Neural progenitor cell (in vitro differentiated cells): ENCODE data around the gene ABITRAM. TPM values are rescaled to one million over a fixed set of nuclear protein-coding genes. Genes with fewer than 3 reads are reported as not detected.
"Not testable (repeated sequence)": the region's sequence is repeated elsewhere in the genome, so short reads cannot be mapped to it uniquely, and the experiment has no call there.

Source experiments
- DNase-seq: peaks from one replicate; pipeline ENCODE4 v3.0.0-alpha.2; 2016; ENCODE audit warnings: low spot score
- H2AFZ ChIP-seq: fragments of 200-600 bp; sonication (generic); replicated peaks from 2 replicates; pipeline ENCODE4 v1.6.1; 2016; ENCODE audit warnings: antibody characterized with exemption
- H3F3A ChIP-seq: fragments of 200-600 bp; sonication (generic); 2 replicates; pipeline ENCODE4 v1.6.1; 2016; ENCODE audit warnings: antibody characterized with exemption, low read depth
- H3K27ac ChIP-seq: fragments of 200-600 bp; sonication (generic); 2 replicates; pipeline ENCODE4 v1.5.1; 2016; ENCODE audit warnings: mild to moderate bottlenecking
- H3K27me3 ChIP-seq: fragments of 200-600 bp; sonication (generic); 2 replicates; pipeline ENCODE4 v1.6.1; 2016; ENCODE audit warnings: mild to moderate bottlenecking, moderate library complexity
- H3K36me3 ChIP-seq: fragments of 200-600 bp; sonication (generic); 2 replicates; pipeline ENCODE4 v1.5.1; 2016
- H3K4me1 ChIP-seq: fragments of 200-600 bp; sonication (generic); 2 replicates; pipeline ENCODE4 v1.6.1; 2016; ENCODE audit warnings: mixed run types
- H3K4me2 ChIP-seq: fragments of 200-600 bp; sonication (generic); 2 replicates; pipeline ENCODE4 v1.6.1; 2016
- H3K4me3 ChIP-seq: fragments of 200-600 bp; sonication (generic); 2 replicates; pipeline ENCODE4 v1.5.1; 2016
- H3K79me2 ChIP-seq: fragments of 200-600 bp; sonication (generic); 2 replicates; pipeline ENCODE4 v1.6.1; 2016; ENCODE audit warnings: low read depth
- H3K9ac ChIP-seq: fragments of 200-600 bp; sonication (generic); 2 replicates; pipeline ENCODE4 v1.6.1; 2016
- H3K9me3 ChIP-seq: fragments of 200-600 bp; sonication (generic); 2 replicates; pipeline ENCODE4 v1.5.1; 2016; ENCODE audit warnings: low read depth
- H4K20me1 ChIP-seq: fragments of 200-600 bp; sonication (generic); 2 replicates; pipeline ENCODE4 v1.6.1; 2016; ENCODE audit warnings: low read depth
- H3K27ac Mint-ChIP-seq: 3 replicates; pipeline ENCODE4 v1.8.0; 2021; ENCODE audit warnings: mixed read lengths
- H3K27me3 Mint-ChIP-seq: 2 replicates; pipeline ENCODE4 v1.8.0; 2022; ENCODE audit warnings: low read depth, mild to moderate bottlenecking, inconsistent platforms, moderate library complexity, mixed read lengths; ENCODE audit not compliant: insufficient read depth
- H3K36me3 Mint-ChIP-seq: 3 replicates; pipeline ENCODE4 v1.8.0; 2021; ENCODE audit warnings: mixed read lengths
- H3K4me1 Mint-ChIP-seq: 3 replicates; pipeline ENCODE4 v1.8.0; 2021; ENCODE audit warnings: mixed read lengths
- H3K4me3 Mint-ChIP-seq: 3 replicates; pipeline ENCODE4 v1.8.0; 2021; ENCODE audit warnings: mild to moderate bottlenecking, moderate library complexity, mixed read lengths
- H3K9me3 Mint-ChIP-seq: 3 replicates; pipeline ENCODE4 v1.8.0; 2020; ENCODE audit warnings: mixed read lengths
- CTCF ChIP-seq: fragments of 200-600 bp; sonication (generic); IDR thresholded peaks from 2 replicates; pipeline ENCODE4 v1.5.1; 2017; ENCODE audit warnings: antibody characterized with exemption, mild to moderate bottlenecking
- EZH2 ChIP-seq: fragments of 200-600 bp; sonication (generic); IDR thresholded peaks from 2 replicates; pipeline ENCODE4 v1.6.1; 2017; ENCODE audit warnings: antibody characterized with exemption, mild to moderate bottlenecking, moderate library complexity
- EZH2phosphoT487 ChIP-seq: fragments of 200-600 bp; sonication (generic); IDR thresholded peaks from 2 replicates; pipeline ENCODE4 v1.6.1; 2017; ENCODE audit warnings: antibody characterized with exemption
- total RNA-seq: library from RNA; depleted of rRNA; stranded (reverse); fragments of >200 nt; gene quantifications from 2 replicates; pipeline ENCODE4 v1.2.3, GENCODE V29; 2015; ENCODE audit warnings: low replicate concordance

The ABITRAM gene
- total RNA-seq, 1 donor from 2014 or later = 20.4 TPM

GRCh38 chr9:108963459-108964143 lies 29.4 kb downstream of the ABITRAM start:
- DNase-seq = no peak
- Mint-ChIP-seq H3K4me3 (no peak overlapping the region), H3K4me1 (no peaks in the 10 kb centered on the region), H3K27ac (no peak overlapping the region), H3K27me3 (no peaks in the 10 kb centered on the region), H3K36me3 (peaks cover 8% of the 10 kb centered on the region), H3K9me3 (no peaks in the 10 kb centered on the region)
- Histone ChIP-seq H3F3A (peaks cover 5% of the 10 kb centered on the region), H3K4me3 (no peak overlapping the region), H3K9me3 (no peaks in the 10 kb centered on the region), H3K36me3 (peaks cover 11% of the 10 kb centered on the region), H3K27me3 (no peaks in the 10 kb centered on the region), H3K79me2 (no peaks in the 10 kb centered on the region), H2AFZ (no peak overlapping the region), H3K9ac (no peak overlapping the region), H3K4me2 (no peak overlapping the region), H4K20me1 (no peaks in the 10 kb centered on the region), H3K27ac (no peak overlapping the region), H3K4me1 (no peaks in the 10 kb centered on the region)
- no peak for TF ChIP-seq EZH2phosphoT487
- TF ChIP-seq EZH2 = no peak
- no peak for TF ChIP-seq CTCF

DNA sequence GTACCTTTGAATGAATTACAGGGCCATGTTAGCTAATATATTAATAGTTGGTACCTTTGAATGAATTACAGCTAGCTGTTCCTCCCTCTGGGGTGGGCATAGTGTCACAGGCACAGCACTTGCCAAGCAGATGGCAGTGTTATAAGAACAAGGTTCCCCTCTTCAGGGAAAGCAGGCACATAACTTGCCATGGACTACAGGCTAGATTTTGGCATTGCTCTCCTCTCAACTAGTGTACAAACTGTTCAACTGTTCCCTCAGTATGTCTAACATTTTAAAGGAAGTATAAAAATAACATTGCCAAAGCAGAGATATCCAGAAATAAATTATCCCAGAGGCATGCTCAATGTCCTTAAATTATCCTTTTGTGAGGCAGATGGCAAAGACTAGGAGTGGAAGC lies 33.7 kb downstream of the ABITRAM start:
- Histone ChIP-seq H3K9ac (no peak overlapping the region), H3K4me3 (no peak overlapping the region), H3K4me2 (no peak overlapping the region), H3K4me1 (no peaks in the 10 kb centered on the region), H2AFZ (no peak overlapping the region), H3K9me3 (no peaks in the 10 kb centered on the region), H3K27ac (no peak overlapping the region), H3F3A (peaks cover 5% of the 10 kb centered on the region), H4K20me1 (no peaks in the 10 kb centered on the region), H3K36me3 (peaks cover 18% of the 10 kb centered on the region), H3K27me3 (no peaks in the 10 kb centered on the region), H3K79me2 (no peaks in the 10 kb centered on the region)
- no peak for TF ChIP-seq EZH2
- TF ChIP-seq CTCF = no peak
- TF ChIP-seq EZH2phosphoT487 = no peak
- H3K36me3 Mint-ChIP-seq = peaks cover 24% of the 10 kb centered on the region
- H3K27me3 Mint-ChIP-seq = no peaks in the 10 kb centered on the region
- no peak overlapping the region for H3K4me3 Mint-ChIP-seq
- no peaks in the 10 kb centered on the region for H3K9me3 Mint-ChIP-seq
- no peak overlapping the region for H3K27ac Mint-ChIP-seq
- no peak for DNase-seq
- H3K4me1 Mint-ChIP-seq = no peaks in the 10 kb centered on the region

DNA sequence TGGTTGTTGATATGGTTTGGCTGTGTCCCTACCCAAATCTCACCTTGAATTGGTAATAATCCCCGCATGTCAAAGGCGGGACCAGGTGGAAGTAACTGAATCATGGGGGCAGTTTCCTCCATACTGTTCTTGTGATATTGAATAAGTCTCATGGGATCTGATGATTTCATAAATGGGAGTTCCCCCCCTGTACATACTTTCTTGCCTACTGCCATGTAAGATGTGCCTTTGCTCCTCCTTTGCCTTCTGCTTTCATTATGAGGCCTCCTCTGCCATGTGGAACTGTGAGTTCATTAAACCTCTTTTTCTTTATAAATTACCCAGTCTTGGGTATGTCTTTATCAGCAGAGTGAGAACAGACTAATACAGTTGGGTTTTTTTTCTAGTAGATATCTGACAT lies 37.2 kb downstream of the ABITRAM start:
- not testable (repeated sequence) for DNase-seq, H3K9ac ChIP-seq, H3K27me3 Mint-ChIP-seq, H3K4me1 ChIP-seq, H2AFZ ChIP-seq, H3K27me3 ChIP-seq, H3K4me1 Mint-ChIP-seq, H3K9me3 Mint-ChIP-seq, H3K4me2 ChIP-seq, H3K36me3 ChIP-seq, H4K20me1 ChIP-seq, H3K27ac Mint-ChIP-seq, H3K27ac ChIP-seq, H3K4me3 ChIP-seq, H3K79me2 ChIP-seq, H3K9me3 ChIP-seq, H3F3A ChIP-seq, H3K4me3 Mint-ChIP-seq
- H3K36me3 Mint-ChIP-seq = peaks cover 22% of the 10 kb centered on the region

GRCh38 chr9:108972186-108972585 lies 38.0 kb downstream of the ABITRAM start:
- H4K20me1 ChIP-seq = no peaks in the 10 kb centered on the region

More at GRCh38 chr9:108972186-108972585, 38.0 kb downstream of the ABITRAM start:
- H3K9me3 Mint-ChIP-seq = no peaks in the 10 kb centered on the region
- no peak overlapping the region for H3K27ac Mint-ChIP-seq
- Histone ChIP-seq H3K79me2 (no peaks in the 10 kb centered on the region), H3K27me3 (no peaks in the 10 kb centered on the region), H3K27ac (no peak overlapping the region), H3F3A (no peaks in the 10 kb centered on the region), H3K36me3 (peaks cover 7% of the 10 kb centered on the region), H3K4me1 (no peaks in the 10 kb centered on the region), H3K4me2 (no peak overlapping the region), H2AFZ (no peak overlapping the region), H3K4me3 (no peak overlapping the region), H3K9me3 (no peaks in the 10 kb centered on the region), H3K9ac (no peak overlapping the region)
- no peaks in the 10 kb centered on the region for H3K4me1 Mint-ChIP-seq
- H3K27me3 Mint-ChIP-seq = no peaks in the 10 kb centered on the region
- H3K4me3 Mint-ChIP-seq = no peak overlapping the region
- TF ChIP-seq CTCF = no peak
- no peak for TF ChIP-seq EZH2
- TF ChIP-seq EZH2phosphoT487 = no peak
- no peak for DNase-seq
- H3K36me3 Mint-ChIP-seq = peaks cover 22% of the 10 kb centered on the region
